ENCODE data around the gene TIPARP.

Gene TIPARP

DNA sequence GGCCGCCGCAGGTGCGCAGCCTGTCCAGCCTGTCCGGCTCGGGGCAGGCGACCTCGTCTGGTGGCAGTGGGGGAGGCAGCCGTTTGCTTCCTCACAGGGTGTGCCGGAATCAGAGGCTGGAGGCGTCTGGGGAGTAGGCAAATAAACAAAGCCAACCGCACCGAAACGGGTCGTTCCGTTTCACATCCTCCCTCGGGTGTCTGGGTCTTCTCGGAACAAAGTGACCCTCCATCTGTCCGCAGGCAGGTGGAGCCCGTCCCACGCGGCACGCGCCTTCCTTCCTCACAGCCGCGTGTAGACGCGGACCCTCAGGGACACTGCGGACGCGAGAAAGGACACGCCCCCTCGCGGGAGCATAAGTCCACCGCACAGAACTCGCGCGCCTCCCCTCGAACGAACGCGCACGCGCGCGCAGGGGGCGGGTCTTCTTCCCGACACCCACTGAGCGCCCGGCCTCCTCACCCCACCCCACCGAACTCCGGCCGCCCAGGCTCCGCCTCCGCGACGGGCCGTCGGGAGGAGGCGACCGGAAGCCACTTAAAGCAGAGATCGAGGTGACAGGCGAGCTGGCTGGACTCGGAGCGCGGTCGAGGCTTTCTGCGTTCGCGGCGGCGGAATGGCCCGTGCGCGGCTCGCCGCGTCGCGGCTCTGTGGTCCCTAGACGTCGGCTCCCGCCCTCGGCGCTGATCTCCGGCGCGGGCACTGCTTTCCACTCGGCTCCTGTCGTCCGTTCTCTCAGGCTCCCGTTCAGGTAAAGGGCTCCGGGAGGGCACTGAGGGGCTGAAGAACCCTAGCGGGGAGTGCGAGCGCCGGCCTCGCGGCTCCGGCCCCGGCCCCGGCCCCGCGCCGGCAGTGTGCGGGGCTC is at the start of gene TIPARP:
TIPARP (plus strand) TSS at position 545 of the 865 bp plus-strand sequence. CDS start 3,108 bp downstream, outside the sequence.
- peak; percentile 99 for DNase-seq (ENCODE audit: low spot score)

- DNase-seq (ENCODE audit: low spot score) = no peak
Observed at GRCh38 chr3:156626104-156626503, 48.3 kb upstream of the TIPARP start.

DNA sequence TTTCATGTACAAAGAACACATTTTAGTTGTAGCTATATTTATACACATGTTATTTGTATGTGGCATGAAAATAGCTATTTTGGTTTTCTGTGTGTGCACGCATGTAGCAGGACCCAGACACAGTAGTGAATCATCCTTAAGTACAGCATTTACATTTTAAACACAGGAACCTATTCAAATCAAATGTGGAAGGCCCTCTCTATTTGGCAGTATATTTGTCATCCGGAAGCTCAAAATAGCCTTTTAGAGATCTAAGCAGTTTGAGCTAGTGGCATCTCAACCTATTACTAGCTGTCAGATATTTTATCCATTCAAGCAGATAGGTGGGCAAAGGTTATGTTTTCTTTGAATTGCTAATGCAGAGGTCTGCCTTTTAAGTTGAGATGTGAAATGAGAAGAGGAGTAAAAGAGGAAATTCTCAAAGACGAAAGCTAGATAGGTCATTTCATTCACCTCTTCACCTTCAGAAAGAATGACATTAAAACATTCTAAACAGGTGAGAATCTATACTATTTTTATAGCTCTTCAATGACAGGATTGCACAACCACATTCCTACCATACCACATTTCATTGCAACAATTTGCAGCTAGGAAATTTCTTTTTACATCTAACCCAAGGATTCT is 46.3 kb upstream of the TIPARP start:
- DNase-seq (ENCODE audit: low spot score) = no peak

GRCh38 chr3:156628836-156629618 is 45.4 kb upstream of the TIPARP start:
- DNase-seq (ENCODE audit: low spot score) = no peak

DNA sequence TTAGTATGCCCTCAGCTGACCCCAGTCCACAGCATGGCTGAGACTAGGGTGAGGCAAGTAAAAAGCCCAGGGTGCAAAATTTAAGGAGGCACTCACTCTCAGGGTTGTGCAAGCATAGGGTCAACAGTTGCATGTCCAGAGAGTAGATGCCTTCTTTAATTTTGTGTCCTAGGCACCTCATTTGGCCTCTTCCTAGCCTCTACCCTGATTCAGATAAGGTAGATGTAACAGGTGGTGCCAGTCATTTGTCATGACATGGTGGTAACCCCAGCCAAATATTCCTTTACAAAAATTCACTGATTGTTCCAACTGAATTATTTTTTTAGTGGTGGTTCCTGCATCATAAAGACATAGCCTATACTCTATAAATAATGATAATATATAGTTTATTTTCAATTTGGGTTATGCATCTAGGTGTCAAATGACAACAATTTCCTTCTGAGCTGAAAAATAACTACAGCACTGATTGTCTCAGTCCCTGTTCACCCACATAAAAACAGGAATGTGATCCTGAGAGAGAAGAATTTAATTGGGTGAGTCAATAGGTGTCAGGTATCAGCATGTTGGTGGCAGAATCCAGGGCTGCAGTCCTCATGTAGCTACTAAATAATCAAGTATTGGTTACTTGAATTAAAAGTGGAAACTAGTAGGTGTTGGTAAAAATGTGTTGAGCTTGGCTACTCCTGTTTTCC is 44.2 kb upstream of the TIPARP start:
- DNase-seq (ENCODE audit: low spot score) = peak; percentile 37

GRCh38 chr3:156630773-156631093 is 43.7 kb upstream of the TIPARP start:
- no peak for DNase-seq (ENCODE audit: low spot score)

DNA sequence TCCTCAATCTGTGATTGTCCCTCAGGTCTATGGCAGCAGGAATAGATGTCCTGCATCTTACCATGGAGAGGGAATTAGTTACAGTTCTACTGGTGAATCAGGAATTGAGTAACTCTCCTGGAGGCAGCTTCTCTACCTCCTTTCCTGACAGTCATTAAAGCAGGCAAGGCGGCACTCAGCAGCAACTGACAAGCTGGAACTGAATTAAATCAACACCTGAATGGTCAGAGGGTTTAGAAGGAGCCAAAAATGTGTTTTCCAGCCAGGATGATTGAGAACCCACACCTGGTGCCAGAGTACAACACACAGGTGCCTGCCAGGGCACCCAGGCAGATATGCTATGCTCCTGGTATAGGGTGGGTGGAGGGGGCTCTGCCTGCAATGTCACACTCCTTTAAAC is 43.1 kb upstream of the TIPARP start:
- DNase-seq (ENCODE audit: low spot score) = no peak

GRCh38 chr3:156632601-156633000 is 41.8 kb upstream of the TIPARP start:
- no peak for DNase-seq (ENCODE audit: low spot score)

- peak; percentile 94 for DNase-seq (ENCODE audit: low spot score)
Observed at GRCh38 chr3:156633335-156633734, 41.1 kb upstream of the TIPARP start.

DNA sequence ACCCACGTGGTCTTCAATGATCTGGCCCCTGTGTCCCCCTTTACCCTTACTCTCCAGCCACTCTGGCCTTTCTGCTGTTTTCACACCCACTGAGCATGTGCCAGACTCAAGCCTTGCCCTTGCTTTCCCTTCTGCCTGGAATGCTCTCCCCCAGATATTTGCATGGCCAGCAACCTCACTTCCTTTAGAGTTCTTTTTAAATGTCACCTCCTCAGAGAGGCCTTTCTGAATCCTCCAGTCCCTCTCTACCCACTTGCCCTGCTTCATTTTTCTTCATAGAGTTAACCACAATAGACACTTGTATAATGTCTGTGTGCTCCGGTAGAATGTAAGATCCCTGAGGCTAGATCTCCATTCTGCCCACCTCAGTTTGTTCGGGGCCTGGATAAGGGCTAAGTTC is 39.4 kb upstream of the TIPARP start:
- DNase-seq (ENCODE audit: low spot score) = no peak

DNA sequence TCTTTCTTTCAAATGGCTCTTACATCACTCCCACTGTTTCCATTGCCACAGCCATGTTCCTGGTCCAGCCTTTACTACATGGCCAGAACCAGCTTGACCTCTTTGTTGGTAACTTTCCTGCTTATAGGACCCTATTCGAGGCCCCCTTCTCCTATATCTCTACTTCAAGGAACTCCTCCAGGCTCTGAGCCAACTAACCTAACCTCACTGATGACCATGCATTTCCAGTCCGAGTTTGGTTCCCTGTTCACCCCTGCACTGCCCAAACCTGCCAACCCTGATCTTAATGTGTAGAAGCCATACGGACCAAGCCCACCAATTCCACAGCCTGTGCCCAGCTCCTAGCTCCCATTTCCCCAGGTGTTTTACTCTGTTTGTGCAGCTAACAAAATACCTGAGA is 38.4 kb upstream of the TIPARP start:
- DNase-seq (ENCODE audit: low spot score) = no peak

- DNase-seq (ENCODE audit: low spot score) = no peak
Observed at GRCh38 chr3:156637480-156638022, 36.8 kb upstream of the TIPARP start.

DNA sequence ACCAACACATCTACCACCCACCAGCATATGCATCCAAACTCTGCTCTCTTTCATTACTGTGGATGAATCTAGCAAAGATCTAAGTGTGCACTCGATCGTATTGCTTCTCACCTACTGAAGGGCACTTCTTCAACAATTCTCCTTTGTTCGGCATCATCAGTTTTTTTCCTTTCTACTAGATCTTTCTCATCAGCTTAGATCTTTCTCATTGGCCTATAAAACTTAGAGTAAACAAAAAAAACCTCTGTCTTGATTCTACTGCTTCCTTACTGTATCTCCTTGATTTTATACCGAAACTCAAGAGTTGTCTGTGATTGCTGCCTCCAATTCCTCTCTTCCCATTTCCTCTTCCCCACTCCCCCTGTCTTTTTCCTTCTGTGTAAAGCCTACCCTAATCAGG is 36.1 kb upstream of the TIPARP start:
- no peak for DNase-seq (ENCODE audit: low spot score)

GRCh38 chr3:156639414-156640023 is 34.9 kb upstream of the TIPARP start:
- no peak for DNase-seq (ENCODE audit: low spot score)

DNA sequence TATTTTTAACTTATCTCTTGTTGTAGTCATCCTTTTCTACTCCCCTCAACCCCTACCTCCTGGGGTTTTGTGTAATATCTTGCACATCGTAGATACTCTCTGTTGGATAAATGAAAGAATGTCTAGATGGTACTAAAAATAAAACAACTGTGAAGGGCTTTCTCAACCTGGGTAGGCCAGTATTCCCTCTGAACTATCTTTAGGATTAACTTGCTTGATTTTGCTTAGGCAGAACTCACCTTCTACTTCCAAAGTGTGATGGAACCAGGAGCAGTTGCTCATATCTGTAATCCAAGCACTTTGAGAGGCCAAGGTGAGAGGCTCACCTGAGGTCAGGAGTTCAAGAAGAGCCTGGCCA is 32.8 kb upstream of the TIPARP start:
- DNase-seq (ENCODE audit: low spot score) = no peak

- peak; percentile 50 for DNase-seq (ENCODE audit: low spot score)
Observed at GRCh38 chr3:156642750-156643728, 31.4 kb upstream of the TIPARP start.

- DNase-seq (ENCODE audit: low spot score) = peak; percentile 52
Observed at GRCh38 chr3:156643729-156644389, 30.5 kb upstream of the TIPARP start.

GRCh38 chr3:156644958-156645357 is 29.4 kb upstream of the TIPARP start:
- DNase-seq (ENCODE audit: low spot score) = no peak

- no peak for DNase-seq (ENCODE audit: low spot score)
Observed at GRCh38 chr3:156646958-156647357, 27.4 kb upstream of the TIPARP start.

DNA sequence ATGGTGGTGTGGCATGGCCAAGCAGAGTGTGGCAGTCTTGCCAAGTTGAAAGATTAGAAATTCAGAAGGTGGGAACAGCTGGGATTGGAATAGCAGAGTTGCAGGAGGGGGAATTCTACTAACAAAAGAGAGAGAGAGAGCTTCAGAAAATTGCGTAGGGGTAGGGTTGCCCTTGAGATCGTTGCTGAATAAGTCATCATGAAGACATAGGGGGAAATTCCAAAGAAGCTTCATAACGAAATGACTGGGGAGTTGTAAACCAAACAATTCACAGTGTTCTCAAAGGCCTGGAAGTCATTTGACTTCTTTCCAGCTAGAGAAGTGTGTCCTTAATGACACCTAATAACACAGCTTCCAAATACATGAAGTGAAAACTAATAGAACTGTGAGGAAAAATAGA is 26.3 kb upstream of the TIPARP start:
- no peak for DNase-seq (ENCODE audit: low spot score)

Measured in AG20443 (cell line).